HK-2 (cell line): ENCODE measurements around the gene ZNF398.

Experiments
- DNase-seq: peaks from one replicate; pipeline ENCODE4 v3.0.0-alpha.2; 2018; ENCODE audit not compliant: unreplicated experiment

Gene ZNF398

DNA sequence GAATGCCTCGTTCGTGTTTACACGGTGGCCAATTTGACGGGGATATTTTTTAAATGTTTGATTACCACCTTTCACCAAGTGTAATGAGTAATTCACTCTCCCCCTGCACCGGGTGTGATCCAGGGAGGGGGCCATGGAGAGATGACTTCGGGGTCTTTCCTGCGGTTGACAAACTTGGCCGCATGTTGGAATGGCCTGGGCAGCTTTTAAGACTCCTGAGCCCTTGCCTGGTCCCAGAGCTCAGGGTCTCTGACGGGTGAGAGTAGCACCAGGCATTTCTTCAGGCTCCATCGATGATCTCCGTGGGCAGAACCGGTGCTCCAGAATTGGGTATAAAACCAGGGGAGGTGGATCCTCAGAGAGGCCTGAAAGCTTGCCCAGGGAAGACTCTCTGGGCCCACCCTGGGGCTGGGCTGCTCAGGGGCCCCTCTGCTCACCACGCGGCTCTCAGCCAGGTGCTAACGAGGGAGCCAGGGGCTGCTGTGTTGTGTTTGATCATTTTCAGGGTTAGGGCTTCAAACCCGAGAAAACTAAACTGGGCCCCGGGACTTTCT is 49.0 kb downstream of the ZNF398 start:
- peak; percentile 42 for DNase-seq

DNA sequence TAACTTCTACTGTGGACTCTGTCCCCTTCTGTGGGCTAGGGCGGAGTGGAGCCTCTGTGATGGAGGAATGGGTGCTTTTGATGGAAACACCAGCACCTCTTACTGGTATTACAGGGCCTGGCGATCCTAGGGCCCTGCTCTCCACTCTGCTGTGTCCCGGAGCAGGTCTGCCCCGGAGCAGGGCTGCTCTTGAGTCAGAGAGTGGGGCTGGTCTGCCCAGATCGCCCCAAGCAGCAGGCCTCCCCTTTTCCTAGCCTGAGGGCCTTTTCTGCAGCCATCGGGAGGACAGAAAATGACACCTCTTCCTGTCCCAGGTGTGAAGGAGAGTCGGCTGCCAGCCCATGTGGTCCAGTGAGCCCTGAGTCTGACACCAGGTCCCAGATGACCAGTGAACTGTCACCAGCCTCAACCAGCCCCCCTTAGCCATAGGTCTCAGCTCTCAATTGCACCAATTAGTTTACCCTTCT is 49.5 kb downstream of the ZNF398 start:
- no peak for DNase-seq

DNA sequence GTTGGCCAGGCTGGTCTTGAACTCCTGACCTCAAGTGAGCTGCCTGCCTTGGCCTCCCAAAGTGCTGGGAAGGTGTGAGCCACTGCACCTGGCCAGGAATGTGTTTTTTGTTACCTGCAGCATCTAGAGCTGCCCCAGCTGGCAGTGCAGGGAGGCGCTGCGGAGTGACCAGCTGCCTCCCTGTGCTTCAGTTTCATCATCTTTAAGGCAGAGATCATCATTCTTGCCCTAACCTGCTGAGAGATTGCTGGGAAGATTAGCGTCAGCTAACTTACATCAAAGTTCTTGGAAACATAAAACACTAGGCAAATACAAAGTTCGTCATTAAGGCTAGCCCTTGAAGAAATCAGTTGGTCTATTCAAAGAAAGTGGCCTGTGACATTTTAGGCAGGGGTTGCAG is 50.4 kb downstream of the ZNF398 start:
- no peak for DNase-seq

DNA sequence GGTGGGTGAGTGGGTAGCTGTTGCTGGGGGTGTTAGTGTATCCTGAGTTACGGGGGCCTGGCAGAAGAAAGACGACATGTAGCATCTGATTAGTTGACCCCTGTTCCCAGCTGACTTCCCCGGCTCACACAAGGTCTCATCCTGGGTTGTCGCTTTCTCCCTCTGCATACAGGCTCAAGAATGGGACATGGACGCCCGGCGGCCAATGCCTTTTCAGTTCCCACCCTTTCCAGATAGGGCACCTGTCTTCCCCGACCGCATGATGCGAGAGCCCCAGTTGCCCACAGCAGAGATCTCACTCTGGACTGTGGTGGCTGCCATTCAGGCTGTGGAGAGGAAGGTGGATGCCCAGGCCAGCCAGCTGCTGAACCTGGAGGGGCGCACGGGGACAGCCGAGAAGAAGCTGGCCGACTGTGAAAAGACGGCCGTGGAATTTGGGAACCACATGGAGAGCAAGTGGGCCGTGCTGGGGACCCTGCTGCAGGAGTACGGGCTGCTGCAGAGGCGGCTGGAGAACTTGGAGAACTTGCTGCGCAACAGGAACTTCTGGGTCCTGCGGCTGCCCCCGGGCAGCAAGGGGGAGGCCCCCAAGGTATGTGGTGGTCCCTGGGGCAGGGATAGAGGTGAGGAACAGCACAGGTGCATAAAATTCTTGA is 51.0 kb downstream of the ZNF398 start:
- DNase-seq, result no peak

DNA sequence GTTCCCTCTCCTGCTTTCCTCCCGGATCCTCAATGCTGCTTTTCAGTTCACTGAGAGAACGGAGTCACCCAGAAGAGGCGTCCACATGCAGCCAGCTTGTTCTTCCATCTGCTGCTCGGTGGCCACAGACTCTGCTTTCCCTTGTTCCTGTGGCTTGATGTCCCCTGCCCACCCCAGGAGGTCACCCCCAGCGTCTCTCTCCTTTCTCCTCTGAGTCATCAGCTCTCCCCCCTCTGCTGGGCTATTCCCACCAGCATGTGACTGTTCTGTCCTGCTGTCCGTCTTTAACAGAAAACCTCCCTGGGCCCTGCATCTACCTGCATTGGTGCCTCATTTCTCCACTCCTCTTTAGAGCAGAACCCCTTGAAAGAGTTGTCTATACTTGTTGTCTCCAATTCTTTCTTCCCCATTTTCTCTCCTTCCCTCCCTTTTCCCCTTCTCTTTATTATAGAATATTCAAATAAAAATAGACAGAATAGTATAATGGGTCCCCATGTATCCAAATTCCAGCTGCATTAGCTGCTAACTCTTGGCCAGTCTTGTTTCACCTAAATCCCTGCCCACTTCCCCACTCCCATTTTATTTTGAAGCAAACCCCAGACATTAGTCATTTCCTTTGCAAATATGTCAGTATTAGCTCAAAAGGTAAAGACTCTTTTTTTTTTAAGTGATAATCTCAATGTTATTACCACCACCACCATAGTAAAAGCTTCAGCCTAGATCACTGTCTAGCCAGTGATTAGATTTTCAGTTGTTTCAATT is 52.2 kb downstream of the ZNF398 start:
- DNase-seq, result no peak

DNA sequence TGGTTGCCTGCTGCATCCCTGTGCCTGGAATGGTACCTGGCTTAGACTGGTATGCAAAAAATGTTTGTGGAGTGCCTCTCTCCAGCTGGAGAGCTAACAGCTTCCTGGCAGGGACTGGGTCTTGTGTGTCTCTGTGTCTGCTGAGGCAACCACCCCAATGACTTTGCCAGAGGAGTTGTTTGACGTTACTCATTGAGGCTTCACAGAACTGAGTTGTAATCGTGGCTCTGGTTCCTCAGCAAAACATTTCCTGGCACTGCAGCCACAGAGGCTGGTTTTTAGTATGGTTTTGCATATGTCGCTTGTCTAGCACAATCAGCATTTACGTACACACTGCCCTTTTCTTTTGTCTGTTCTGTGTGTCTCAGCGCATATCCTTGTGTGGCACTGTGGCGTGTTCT is 55.6 kb downstream of the ZNF398 start:
- no peak for DNase-seq

DNA sequence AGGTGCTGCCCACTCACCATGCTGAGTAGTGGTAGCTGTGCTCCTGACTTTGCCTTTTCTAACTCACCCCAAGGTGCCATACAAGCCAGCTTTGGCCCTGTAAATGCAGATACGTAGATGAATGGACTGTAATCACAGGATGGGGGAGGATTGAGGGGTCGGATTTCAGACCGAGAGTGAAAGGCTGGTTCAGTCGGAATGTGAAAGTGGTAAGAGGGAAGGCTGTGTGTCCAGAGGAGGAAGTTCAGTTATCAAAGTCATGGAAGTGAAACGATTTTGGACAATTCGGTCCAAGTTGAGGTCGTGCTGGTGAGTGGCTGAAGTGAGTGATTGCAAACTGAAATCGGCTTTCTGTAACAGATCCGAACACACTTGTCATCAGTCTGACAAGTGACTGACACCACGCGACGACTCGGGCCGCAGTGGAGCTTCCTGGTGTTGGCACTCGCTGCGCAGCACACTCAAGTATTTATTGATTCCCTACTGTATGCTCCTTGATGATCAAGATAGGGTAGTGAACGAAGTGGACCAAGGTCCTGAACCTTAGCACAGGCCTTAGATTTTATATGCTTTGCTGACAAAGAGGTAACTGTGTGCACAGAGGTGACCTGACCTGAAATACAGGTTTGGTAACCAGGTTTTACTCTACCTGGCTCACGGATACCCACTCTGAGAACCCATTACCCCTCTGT is 58.6 kb downstream of the ZNF398 start:
- no peak for DNase-seq

DNA sequence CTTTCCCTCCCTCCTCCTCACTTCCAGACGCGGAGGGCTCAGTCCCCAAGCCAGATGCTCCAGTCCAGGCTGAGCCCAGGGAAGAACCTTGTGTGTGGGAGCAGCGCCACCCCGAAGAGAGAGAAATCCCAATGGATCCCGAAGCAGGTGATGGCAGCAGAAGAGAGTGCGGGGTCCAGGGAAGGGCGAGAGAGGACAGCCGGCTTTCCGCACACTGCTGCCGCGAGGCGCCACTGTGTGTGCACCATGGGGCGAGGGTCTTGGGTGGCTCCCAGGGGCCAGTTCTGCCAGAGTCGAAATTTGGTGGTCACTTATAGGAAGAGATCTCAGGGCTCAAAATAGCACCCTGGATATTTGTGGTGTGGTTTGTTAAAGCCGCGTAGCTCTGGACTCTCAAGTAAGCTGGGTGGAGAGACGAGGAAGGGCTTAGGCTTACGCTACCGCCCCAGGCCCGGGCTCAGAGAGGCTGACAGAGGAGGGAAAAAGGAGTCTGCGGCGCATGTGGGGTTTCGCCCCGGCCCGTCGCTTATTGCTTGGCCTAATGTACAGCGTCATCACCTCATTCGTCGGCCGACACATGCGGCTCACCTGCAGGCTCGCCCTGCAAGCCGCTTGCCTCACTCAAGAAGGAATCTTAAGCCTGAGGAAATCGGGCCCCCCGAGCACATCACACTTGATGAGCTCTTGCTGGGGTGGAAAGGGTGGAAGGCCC is 60.2 kb downstream of the ZNF398 start:
- DNase-seq, result no peak

DNA sequence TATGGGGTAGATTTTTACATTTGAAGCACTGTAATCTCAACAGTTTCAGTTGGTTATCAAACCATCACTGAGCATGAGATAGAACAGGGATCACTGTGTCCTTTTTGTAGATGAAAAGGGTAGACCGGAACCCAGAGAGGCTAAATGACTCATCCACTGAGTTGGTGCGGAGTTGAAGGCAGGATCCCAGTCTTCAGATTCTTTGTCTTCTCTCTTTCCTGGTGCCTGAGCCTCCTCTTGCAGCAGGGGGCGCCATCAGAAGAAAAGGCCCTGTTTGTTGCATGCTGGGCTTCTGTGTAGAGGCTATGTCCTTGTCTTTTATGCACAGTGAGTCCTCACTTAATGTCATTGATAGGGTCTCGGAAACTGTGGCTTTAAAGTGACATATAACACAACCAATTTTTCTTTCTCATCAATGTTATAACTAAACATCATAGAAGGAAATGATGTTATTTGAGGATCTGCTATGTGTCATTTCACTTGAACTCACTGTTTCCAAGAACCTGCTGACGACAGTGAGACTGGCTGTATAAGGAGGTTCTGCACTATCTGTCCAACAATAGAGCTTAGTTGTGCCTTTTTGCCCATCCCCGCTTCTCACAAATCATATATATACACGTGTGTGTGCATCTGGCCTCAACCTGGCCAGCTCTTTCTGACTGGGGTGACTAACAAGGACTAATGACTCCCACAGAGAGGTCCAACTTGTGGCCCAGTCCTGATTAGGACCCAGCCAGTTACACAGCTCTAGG is 62.4 kb downstream of the ZNF398 start:
- peak; percentile 66 for DNase-seq

DNA sequence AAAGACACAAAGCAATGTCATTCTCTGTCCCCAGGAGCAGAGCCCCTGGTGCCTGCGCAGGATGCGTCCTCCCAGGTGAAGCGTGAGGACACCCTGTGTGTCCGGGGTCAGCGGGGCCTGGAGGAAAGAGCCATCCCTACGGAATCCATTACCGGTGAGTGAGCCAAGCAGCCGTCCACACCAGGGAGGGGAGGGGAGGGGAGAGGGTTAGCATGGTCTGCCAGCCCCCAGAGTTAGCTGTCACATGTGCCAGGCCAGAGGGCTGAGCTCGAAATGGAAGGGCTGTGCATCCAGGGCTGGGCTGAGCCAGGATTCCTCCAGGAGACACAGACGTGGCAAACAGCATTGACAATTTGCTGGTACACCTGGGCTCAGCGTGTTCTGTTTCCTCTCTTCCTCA is 63.3 kb downstream of the ZNF398 start:
- DNase-seq, result no peak

DNA sequence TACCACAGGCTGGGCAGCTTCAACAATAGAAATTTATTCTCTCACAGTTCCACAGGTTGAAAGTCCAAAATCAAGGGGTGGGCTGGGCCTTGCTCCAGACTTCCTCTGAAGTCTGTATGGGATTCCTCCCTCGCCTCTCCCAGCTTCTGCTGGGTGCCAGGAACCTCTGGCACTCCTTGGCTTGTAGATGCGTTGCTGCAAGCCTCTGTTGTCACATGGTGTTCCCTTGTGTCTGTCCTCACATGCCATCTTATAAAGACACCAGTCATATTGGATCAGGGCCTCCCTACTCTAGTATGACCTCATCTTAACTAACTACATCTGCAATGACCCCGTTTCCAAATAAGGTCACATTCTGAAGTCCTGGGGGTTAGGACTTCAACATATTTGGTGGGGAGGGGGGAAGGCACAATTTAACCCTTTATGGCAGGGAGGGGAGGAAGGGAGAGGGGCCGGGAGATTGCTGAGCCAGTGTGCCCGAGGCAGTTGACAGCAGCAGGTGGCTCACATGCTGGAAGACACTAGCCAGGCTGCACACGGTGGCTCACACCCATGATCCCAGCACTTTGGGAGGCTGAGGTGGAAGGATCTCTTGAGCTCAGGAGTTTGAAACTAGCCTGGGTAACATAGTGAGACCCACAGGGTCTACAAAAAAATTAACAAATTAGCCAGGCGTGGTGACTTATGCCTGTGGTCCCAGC is 66.9 kb downstream of the ZNF398 start:
- no peak for DNase-seq

DNA sequence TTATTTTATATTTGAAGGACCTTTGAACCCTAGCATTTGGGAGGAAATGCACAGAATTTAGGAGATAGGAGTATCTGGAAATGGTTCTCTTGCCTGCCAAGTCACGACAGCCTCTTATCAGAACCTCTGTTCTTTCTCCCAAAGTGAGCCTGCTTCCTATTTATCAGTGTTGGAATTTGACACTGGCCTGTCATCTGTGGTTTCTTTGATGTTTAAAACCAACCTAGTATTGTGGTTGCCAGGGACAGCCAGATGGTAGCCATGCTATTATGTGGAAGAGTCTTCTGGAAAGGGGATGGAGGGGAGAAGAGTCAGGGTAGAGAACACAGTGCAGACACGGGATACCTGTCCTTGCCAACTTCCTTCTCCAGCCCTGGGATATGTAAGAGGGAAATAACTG is 69.1 kb downstream of the ZNF398 start:
- DNase-seq, result no peak

DNA sequence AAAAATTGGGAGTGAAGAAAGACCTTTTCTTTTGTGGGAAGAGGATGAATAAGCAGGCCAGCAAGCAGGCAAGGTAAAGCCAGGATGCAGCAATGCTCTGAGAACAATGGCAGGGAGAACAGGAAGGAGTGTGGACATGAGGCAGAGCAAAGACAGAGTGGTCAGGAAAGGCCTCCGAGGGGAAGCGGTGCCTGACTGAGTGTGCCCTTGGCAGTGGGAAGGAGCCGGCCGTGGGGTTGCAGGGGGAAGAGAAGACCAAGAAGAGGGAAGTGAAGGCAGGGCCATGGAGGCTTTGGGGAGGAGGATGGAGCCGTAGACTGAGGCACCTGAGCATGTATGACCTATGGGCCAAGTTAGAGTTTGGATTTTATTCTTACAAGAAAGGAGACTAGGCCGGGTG is 70.3 kb downstream of the ZNF398 start:
- DNase-seq, result no peak

DNA sequence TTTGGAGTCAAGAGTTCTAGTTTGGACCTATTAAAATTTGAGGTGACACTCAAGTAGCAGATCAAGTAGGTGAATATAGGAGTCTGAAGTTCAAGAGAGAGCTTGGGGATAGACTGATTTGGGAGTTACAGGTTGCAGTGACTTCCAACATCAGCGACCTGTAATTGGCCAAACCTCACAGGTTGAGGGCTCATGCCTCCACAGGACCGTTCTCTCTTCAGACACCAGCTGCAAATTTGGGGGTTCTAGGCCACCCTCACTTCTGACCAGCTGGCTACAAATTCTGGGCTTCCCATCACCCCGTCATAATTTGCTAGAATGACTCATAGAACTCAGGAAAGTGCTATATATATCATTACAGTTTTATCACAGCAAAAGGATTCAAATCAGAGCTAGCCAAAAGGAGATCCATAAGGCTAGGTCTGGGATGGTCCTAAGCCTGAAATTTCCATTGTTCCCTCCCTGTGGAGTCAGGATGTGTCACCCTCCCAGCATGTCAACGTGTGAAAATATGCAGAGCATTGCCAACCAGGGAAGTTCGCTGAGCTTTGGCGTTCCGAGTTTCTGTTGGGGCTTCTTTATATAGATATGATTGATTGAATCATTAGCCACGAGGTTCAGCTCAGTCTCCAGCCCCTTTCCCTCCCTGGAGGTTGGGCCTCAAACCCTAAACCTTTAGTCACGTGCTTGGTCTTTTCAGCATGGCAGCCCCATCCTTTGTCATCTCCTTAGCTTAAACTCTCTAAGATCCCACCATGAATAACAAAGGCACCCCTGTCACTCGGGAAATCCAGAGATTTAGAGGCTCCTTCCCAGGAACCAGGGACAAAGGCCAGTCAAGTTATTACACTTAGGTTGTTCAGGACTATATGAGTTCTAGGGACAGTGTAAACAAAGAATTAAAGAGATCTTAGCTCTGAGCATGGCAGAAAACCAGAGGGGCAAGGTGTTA is 71.5 kb downstream of the ZNF398 start:
- DNase-seq, result no peak

DNA sequence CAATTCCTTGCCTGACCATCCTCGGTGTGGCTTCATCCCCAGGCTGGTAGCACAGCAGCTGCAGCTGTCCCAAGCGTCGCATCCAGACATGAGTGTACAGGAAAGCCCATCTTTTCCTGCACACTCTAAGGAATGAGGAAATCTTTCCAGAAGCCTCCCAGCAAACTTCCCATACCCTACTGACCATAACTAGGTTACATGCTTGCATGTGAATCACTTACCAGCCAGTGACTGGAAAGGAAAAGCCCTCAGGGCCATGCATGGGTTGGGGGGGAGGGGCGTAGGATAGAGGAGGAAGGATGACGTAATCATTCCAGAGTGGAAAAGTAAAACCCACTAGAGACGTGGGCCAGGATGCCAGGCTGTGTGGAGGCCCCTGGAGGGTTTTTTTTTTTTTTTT is 73.3 kb downstream of the ZNF398 start:
- DNase-seq, result peak; percentile 68

DNA sequence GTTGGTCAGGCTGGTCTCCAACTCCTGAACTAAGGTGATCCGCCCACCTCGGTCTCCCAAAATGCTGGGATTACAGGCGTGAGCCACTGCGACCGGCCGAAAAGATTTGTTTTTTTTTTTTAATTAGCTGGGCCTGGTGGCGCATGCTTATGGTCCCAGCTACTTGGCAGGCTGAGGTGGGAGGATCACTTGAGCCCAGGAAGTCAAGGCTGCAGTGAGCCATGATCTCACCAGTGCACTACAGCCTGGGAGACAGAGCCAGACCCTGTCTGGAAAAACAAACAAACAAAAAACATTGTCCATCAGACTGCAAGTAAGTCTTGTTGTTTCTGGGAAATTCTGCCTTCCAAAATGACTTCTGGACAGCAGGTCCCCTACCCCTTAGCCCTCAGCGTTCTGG is 75.9 kb downstream of the ZNF398 start:
- DNase-seq, result no peak

DNA sequence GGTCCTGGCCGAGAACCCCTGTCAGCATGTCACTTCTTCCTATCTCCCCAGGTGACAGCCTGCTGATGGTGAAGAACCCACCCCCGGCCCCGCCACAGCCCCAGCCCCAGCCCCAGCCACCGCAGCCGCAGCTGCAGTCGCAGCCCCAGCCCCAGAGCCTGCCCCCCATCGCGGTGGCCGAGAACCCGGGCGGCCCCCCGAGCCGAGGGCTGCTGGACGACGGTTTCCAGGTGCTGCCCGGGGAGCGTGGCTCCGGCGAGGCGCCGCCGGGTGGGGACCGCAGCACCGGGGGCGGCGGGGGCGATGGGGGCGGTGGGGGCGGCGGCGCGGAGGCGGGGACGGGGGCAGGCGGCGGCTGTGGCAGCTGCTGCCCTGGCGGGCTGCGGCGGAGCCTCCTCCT is 76.5 kb downstream of the ZNF398 start:
- DNase-seq, result no peak

DNA sequence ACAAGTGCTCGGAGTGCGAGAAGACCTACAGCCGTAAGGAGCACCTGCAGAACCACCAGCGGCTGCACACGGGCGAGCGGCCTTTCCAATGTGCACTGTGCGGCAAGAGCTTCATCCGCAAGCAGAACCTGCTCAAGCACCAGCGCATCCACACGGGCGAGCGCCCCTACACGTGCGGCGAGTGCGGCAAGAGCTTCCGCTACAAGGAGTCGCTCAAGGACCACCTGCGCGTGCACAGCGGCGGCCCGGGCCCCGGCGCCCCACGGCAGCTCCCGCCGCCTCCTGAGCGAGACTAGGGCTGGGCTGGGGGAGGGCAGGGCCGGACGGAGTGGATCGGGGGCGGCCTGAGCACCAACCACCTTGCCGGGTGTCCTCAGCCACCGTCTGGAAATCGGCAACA is 77.1 kb downstream of the ZNF398 start:
- DNase-seq, result no peak

DNA sequence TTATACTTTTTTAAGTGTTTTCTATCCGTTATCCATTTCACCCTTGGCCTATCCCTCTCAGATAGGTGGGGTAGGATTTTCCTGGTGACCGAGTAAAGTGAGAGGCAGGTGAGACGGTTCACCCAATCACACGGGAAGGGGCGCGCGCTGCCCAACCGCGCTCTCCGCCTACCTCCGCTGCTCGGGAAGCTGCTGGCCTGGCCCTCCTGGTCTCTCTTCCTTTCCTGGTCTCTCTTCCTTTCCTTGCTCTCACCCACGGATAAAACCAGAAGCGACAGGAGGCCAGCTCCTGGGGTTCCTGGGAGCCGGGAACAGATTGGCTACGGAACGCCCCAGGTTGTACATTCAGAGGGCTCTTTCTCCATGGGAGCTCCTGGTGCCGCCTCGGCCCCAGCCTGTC is 77.9 kb downstream of the ZNF398 start:
- DNase-seq, result no peak

DNA sequence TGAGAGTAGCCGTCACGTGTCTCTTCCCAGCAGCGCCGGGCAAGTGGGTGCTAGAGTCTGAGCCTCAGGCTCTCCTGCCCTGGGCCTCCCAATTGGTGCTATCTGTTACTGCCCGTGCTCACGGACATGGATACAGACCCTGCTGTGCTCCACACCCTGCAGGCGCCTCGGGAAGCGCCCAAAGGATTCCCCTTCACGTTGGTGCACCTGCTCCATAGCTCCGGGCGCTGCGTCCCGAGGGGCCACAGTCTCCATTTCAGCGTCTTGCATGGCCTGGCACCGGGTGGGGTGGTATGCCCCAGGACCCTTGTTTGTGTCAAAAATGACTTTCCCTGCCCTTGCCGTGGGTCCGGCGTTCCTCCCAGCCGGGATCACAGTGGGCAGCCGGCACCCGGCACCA is 78.4 kb downstream of the ZNF398 start:
- no peak for DNase-seq
